NAMALWA (cell line): ENCODE data around the gene ZFP36L2.
"Not testable (repeated sequence)": the region's sequence is repeated elsewhere in the genome, so short reads cannot be mapped to it uniquely, and the experiment has no call there.

ENCODE experiments used
- DNase-seq: peaks from one replicate; pipeline ENCODE4 v3.0.0-alpha.2; 2015; ENCODE audit warnings: low spot score

Gene ZFP36L2

DNA sequence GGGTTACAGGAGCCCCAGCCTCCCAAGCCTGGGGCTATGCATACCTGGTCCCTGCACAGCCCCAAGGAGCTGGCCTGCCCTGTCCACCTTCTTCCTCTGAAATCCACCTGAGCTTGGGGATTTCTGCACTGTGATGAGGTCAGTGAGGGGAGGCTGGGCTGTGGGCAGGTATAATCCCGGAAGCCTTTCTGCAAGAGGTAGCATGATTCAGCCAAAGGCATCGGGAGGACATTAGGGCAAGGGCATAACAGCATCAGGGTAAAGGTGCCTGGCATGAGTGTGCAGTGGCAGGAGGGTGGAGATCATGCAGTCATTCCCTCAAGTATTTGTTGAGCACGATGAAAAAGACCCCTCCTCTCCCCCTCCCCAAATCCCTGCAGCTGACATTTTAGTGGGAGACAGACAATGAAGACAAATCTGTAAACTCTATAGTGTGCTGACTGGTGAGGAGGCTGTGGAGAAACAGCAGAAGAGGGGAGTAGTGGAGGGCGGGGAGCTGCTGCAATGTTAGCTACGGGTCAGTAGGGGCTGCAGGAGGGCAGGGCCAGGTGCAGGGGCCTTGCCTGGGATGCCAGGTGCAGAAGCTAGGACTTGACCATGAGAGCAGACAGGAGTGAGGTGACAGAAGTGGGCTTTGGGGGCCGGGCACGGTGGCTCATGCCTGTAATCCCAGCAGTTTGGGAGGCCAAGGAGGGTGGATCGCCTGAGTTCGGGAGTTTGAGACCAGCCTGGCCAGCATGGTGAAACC, 18.7 kb downstream of the ZFP36L2 start:
- DNase-seq, result peak; percentile 39

GRCh38 chr2:43206602-43207001, 19.8 kb downstream of the ZFP36L2 start:
- DNase-seq, result no peak

DNA sequence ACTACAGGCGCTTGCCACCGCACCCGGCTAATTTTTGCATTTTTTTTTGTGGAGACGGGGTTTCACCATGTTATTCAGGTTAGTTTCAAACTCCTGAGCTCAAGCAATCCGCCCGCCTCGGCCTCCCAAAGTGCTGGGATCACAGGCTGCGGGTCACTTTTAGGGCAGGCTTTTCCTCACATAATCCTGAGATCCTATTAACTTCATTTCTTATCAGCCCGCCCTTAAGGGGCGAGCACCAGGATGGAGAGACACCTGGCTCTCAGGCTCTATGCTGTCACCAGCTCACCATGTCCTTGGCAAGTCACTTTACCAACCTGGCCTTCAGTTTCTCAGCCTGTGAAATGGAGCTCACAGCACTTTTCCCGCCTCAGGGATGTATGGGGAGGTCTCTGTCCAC, 23.0 kb downstream of the ZFP36L2 start:
- no peak for DNase-seq

- DNase-seq, result no peak
These were observed 24.1 kb downstream of the ZFP36L2 start for GRCh38 chr2:43202289-43202688.

GRCh38 chr2:43201497-43201896, 24.9 kb downstream of the ZFP36L2 start:
- DNase-seq, result no peak

DNA sequence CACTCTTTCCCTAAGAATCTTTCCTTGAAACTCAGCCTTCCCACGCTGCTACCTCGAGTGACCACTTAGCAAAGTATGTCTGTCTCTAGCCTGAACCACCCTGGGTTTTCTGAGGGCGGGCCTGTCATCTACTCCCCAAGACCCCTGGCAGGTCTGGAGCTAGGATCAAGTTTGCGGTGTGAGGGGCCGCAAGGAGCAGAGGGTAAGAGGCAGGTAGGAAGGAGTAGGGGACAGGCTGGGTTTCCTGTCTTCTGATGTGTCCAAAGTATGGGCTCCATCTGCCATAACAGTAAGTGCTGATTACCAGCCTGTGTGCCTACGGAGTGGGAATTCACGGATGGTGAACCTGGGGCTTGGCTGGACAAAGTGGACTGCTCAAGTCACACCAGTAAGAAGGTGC, 25.4 kb downstream of the ZFP36L2 start:
- DNase-seq, result no peak

DNA sequence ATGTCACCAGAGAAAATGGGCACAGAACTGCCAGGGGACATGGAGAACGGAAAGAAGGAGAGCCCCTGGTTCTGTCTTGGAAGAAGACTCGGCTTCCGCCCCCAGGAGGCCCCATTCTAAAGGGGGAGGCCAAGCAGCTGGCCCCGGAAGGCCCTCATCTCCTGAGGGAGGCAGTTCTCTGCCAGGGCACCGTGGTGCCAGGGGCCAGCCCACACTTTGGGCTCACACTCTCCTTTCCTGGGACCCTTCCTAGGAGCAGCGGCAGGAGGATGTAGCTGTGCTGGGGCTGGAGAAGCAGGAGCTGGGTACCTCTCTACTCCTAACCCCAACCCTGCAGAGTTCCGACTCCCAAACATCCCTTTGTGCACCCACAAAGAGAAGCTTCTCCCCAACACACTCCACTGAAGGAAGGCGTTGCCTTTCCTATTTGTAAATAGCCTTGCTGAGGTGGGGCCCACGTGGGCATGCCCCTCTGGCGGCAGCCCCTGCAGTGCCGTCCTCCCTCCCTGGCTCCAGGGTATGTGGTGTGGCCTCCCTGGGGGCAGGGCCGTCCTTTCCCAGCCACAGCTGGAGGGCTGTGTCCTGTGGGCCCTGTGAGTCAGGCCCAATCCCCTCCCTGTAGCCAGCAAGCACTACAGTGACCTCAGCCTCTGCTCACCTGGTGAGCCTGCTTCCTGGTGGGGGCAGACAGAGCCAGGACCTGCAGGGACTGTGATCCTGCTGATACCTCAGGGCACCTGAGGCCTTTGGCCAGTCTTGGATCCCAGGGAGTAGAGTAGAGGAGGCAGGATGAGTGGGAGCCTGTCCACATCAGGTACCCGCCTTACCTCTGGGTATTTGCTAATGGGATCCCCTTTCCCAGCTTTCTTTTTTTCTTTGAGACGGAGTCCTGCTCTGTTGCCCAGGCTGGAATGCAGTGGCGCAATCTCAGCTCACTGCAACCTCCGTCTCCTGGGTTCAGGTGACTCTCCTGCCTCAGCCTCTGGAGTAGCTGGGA, 26.6 kb downstream of the ZFP36L2 start:
- DNase-seq, result no peak

DNA sequence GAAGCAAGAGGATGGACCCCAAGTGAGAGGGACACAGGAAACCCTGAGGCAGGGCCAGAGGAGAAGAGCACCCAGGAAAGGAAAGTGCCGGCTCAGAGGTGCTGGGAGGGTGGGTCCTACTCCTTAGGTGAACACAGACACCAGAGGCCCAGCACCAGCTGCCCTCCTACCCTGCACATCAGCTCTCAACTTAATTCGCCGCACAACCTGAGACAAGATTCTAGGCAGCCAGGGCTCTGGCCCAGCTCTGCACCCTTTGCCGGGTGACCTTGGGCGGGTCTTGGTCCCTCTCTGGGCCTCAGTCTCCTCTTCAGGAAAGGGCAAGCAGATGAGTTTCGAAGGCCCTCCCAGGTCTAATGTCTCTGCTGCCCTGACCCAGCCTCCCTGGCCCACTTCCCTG, 28.1 kb downstream of the ZFP36L2 start:
- no peak for DNase-seq

DNA sequence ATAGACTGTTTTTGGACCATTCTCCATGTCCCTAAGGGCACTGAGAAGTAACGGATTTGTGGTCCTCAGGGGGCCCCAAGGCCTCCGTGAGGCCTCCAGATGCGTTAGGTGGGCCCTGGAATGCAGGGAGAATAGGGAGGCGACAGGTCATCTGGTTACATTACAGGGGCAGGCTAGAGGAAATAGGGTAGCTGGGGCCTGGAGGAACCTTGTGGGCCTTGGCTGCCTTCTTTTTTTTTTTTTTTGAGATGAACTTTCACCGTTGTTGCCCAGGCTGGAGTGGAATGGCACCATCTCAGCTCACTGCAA, 28.9 kb downstream of the ZFP36L2 start:
- DNase-seq, result no peak

- DNase-seq, result peak; percentile 78
These were observed 29.4 kb downstream of the ZFP36L2 start for GRCh38 chr2:43196768-43197587.

- no peak for DNase-seq
These were observed 32.1 kb downstream of the ZFP36L2 start for GRCh38 chr2:43194121-43194869.

GRCh38 chr2:43193652-43194120, 32.7 kb downstream of the ZFP36L2 start:
- DNase-seq, result no peak

DNA sequence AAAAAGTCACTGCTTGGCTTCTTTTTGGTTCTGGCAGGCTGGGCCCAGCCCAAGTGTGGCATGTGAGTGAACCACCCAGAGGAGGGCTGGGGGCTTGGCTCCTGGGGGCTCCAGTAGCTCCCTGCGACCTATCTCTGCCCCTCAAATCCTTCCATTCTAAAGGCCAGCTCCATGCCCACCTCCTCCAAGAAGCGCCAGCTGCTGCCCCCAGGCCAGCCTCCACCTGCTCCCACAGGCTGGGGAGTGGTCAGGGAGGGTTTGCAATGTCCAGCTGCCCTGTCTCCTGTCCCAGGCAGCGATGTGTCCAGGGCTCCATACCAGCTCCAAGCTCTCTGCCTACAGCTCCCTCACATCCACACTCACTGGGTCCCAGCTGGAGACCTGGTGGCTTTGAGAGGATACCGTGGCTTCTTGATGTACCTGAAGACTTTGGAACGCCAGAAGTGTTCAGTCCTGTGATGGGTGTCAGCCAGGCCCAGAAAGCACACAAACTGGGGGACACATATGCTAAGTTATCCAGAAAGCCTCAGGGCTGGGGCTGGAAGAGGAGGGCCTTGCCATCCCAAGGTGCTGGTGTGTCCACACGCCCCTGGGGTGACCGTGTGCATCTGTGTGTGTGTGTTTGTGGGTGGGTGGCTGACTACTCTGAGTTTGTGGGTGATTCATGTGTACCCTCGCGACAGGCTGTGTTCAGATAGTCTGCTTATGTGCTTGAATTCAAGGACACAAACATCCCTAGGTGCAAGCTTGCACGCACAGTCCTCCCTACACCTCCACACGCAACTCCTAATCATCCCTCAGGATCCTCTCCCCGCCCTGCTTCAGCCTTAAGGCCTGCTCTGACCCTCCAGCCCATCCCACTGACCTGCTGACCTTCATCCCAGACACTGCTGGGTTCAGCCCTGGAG, 33.4 kb downstream of the ZFP36L2 start:
- no peak for DNase-seq

DNA sequence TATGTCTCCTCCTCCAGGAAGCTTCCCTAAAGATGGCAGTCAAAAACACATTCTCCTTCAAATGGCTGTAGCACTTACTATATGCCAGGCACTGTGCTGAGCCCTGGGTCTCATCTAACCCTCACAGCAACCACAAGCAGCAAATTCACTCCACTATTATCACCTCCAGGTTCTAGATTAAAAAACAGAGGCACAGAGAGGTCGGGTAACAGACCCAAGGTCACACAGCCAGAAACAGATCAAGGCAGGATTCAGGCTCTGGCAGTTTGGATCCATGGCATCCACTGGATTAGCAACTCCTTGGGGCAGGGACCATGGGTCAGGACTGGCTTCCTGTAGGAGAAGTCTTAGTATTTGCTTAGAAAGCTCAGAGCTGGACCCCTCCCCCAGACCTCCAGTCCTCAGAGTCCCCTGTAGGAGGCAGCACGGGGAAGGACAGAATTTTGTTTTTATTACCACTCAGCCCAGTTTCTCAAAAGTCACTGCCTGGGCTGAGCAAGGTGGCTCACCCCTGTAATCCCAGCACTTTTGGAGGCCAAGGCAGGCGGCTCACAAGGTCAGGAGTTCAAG, 34.4 kb downstream of the ZFP36L2 start:
- DNase-seq, result peak; percentile 52

- no peak for DNase-seq
These were observed 35.9 kb downstream of the ZFP36L2 start for GRCh38 chr2:43190311-43191052.

DNA sequence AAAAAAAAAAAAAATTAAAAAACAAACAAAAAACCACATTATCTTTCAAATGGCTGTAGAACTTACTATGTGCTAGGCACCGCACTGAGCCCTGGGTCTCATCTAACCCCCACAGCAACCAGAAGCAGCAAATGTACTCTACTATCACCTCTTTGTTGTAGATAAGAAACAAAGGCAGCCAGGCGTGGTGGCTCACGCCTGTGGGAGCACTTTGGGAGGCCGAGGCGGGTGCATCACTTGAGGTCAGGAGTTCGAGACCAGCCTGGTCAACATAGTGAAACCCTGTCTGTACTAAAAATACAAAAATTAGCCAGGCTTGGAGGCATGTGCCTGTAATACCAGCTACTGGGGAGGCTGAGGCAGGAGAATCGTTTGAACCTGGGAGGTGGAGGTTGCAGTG, 36.5 kb downstream of the ZFP36L2 start:
- DNase-seq, result not testable (repeated sequence)

GRCh38 chr2:43188561-43189386, 37.6 kb downstream of the ZFP36L2 start:
- DNase-seq, result no peak

DNA sequence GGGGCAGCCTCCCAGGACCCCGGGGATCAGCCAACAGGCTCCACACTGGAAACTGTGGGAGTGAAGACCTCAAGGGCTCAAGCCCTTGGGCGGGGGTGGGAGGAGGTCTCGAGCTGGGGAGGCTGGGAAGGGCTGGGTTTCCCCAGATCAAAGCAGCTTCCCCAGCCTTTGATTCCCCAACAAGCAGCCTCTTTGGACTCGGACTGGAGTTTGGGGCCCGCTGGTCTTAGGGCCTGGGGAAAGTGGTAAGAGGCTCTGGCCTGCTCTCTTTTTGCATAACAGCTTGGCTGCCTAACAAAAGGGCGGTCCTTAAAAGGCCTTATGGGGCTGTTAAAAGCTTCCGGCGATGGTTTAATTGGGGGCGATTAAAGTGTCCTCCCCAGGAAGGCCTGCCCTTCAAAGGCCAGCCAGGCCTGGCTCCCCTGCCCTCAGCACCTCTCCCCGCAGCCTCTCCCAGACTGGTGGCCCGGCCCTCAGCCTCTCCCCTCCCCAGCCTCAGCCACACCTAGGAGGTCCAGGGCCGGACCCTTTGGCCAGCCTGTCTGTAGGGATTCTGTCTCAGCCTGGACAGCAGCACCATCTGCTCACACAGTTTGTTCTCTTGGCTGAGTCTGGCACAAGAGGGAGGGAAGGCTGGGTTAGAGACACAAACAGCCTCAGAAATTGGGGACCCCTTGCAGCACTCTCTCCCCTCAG, 39.6 kb downstream of the ZFP36L2 start:
- DNase-seq, result no peak
